ENCODE data around the gene POLR3B.

The POLR3B gene

GRCh38 chr12:106358396-106359241 is 1.1 kb downstream of the POLR3B start:
- H3K4me1 ChIP-seq (ENCODE audit: control insufficient read depth, low read length) = peaks cover 13% of the 10 kb centered on the region
- H3K36me3 ChIP-seq (ENCODE audit: control insufficient read depth, low read length) = no peaks in the 10 kb centered on the region; the same call in 1 of the 2 replicates
- H3F3A ChIP-seq (ENCODE audit: control insufficient read depth, insufficient read depth) = no peaks in the 10 kb centered on the region
- H3K4me3 ChIP-seq (ENCODE audit: low read length) = peak overlapping the region; percentile 89
- no peaks in the 10 kb centered on the region for H3K9me3 ChIP-seq (ENCODE audit: control insufficient read depth, insufficient read depth, low read length)
- peak overlapping the region; percentile 56 for H3K27ac ChIP-seq (ENCODE audit: low read depth, low read length)
- H3K4me2 ChIP-seq (ENCODE audit: low read length) = peak overlapping the region; percentile 66
- peaks cover 48% of the 10 kb centered on the region for H3K79me2 ChIP-seq (ENCODE audit: control insufficient read depth, low read length)
- H3K27me3 ChIP-seq (ENCODE audit: control insufficient read depth, low read length) = no peaks in the 10 kb centered on the region
- H4K20me1 ChIP-seq (ENCODE audit: control insufficient read depth, insufficient read depth, low read depth, low read length) = no peaks in the 10 kb centered on the region
- no peaks in the 10 kb centered on the region for H3K9me2 ChIP-seq (replicated peaks; ENCODE audit: control insufficient read depth, low read length)
- TF ChIP-seq CTCF (IDR thresholded peaks at IDR 0.05; ENCODE audit: low read depth, low read length, poor library complexity, severe bottlenecking) (no peak), EZH2phosphoT487 (IDR thresholded peaks at IDR 0.05; ENCODE audit: borderline replicate concordance, low read length) (no peak)

DNA sequence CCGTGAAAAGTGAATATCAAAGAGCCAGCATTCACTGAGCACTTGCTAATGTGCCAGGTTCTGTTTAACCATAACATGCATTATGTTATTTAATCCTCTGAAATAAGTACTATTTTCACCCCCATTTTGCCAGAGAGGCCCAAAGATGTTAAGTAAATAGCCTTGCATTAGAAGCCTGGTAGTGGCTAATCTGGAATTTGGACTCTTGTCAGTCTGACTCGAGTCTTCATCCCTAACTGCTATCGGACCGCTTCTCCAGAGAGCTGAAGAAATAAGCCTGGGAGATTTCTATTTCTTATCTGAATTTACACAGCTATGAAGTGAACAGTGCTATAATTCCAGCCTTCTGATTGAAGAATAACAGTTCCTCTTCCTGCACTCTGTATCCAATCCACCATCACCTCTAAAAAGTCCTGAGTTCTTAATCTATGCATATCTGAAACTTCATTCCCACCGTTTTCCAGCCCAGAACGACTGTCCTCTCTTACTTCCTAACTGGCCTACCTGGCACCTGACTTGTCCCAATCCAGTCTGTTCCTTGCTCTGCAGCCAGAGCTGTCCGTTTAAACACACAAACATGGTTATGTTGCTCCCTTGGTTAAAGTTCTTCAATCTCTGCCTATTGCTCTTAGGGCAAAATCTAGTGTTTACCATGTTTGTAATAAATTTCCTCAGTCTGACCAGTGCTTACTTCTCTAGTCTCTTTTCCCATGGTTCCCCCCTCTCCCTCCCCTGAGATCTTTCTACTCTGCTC is 2.3 kb downstream of the POLR3B start:
- Histone ChIP-seq H3K36me3 (ENCODE audit: control insufficient read depth, low read length) (peaks cover 6% of the 10 kb centered on the region), H3K4me1 (ENCODE audit: control insufficient read depth, low read length) (peaks cover 13% of the 10 kb centered on the region), H3K4me2 (ENCODE audit: low read length) (no peak overlapping the region), H3K9me2 (replicated peaks; ENCODE audit: control insufficient read depth, low read length) (no peaks in the 10 kb centered on the region), H4K20me1 (ENCODE audit: control insufficient read depth, insufficient read depth, low read depth, low read length) (no peaks in the 10 kb centered on the region), H3K79me2 (ENCODE audit: control insufficient read depth, low read length) (peaks cover 48% of the 10 kb centered on the region), H3K27ac (ENCODE audit: low read depth, low read length) (no peak overlapping the region), H3F3A (ENCODE audit: control insufficient read depth, insufficient read depth) (no peaks in the 10 kb centered on the region), H3K9me3 (ENCODE audit: control insufficient read depth, insufficient read depth, low read length) (no peaks in the 10 kb centered on the region), H3K27me3 (ENCODE audit: control insufficient read depth, low read length) (no peaks in the 10 kb centered on the region), H3K4me3 (ENCODE audit: low read length) (no peak overlapping the region; the same call in 1 of the 2 replicates)
- no peak for TF ChIP-seq EZH2phosphoT487 (IDR thresholded peaks at IDR 0.05; ENCODE audit: borderline replicate concordance, low read length)
- no peak for TF ChIP-seq CTCF (IDR thresholded peaks at IDR 0.05; ENCODE audit: low read depth, low read length, poor library complexity, severe bottlenecking)

- Histone ChIP-seq H3K9me2 (replicated peaks; ENCODE audit: control insufficient read depth, low read length) (no peaks in the 10 kb centered on the region), H3K27ac (ENCODE audit: low read depth, low read length) (no peak overlapping the region), H3K4me3 (ENCODE audit: low read length) (no peak overlapping the region), H3K4me2 (ENCODE audit: low read length) (no peak overlapping the region), H3F3A (ENCODE audit: control insufficient read depth, insufficient read depth) (no peaks in the 10 kb centered on the region), H3K4me1 (ENCODE audit: control insufficient read depth, low read length) (peaks cover 13% of the 10 kb centered on the region), H3K9me3 (ENCODE audit: control insufficient read depth, insufficient read depth, low read length) (no peaks in the 10 kb centered on the region), H3K27me3 (ENCODE audit: control insufficient read depth, low read length) (no peaks in the 10 kb centered on the region), H3K36me3 (ENCODE audit: control insufficient read depth, low read length) (peaks cover 6% of the 10 kb centered on the region), H4K20me1 (ENCODE audit: control insufficient read depth, insufficient read depth, low read depth, low read length) (no peaks in the 10 kb centered on the region), H3K79me2 (ENCODE audit: control insufficient read depth, low read length) (peaks cover 48% of the 10 kb centered on the region)
- no peak for TF ChIP-seq EZH2phosphoT487 (IDR thresholded peaks at IDR 0.05; ENCODE audit: borderline replicate concordance, low read length)
- TF ChIP-seq CTCF (IDR thresholded peaks at IDR 0.05; ENCODE audit: low read depth, low read length, poor library complexity, severe bottlenecking) = no peak
Observed at GRCh38 chr12:106360400-106360994, 2.9 kb downstream of the POLR3B start.

Data from DOHH2 (cell line).